ENCODE measurements around the gene RAB11FIP4.

The RAB11FIP4 gene

DNA sequence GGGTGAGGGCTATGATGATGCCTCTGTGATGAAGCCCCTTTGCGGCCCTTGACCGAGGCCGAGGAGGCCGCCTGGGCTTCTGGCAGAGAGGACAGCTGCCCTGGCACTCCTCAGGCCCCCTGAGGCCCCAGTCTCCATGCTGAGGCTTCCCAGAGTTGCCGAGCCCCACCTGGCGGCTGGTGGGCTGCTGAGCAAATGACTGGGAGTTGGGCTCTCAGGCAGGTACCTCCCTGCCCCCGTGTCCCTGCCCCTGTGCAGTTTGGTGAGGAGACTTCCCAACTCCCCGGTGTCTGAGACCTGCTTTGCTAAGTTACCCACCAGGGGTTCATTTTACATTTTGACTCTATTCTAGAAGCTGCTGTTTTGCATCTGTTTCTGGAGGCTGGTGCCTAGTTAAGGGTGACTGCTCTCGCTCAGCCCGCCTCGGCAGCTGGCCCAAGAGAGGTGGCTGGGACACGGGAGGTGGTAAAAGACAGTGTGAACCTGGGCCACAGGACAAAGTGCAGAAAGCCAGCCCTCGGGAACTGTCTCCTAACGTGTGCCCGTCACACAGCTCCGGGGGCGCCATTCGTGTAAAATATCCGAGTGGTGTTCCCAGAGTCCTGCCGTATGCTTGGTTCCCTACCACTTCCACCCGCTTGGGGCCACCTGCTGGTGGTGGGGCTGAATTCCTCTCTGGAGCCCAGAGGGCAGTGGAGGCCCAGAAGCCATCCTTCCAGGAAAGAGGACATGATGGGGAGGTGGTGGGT lies 134.5 kb downstream of the RAB11FIP4 start:
- DNase-seq (ENCODE audit: low read depth): no peak

DNA sequence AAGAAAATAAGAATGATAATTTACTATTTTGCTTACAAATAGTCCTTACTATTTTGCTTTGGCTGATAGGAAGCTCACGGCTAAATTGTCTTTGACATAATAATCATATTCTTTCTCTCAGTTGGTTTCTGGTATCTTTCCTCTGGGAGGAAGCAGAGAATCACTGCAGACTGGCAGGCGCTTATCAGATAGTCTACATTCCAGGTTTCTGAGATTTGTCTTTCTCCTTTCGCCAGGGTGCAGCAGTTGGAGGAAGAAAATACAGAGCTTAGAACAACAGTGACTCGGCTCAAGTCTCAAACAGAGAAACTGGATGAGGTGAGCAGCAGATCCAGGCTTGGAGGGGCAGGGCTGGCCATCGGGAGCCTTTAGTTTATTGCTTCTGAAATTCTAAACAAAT lies 136.1 kb downstream of the RAB11FIP4 start:
- DNase-seq (ENCODE audit: low read depth): no peak

DNA sequence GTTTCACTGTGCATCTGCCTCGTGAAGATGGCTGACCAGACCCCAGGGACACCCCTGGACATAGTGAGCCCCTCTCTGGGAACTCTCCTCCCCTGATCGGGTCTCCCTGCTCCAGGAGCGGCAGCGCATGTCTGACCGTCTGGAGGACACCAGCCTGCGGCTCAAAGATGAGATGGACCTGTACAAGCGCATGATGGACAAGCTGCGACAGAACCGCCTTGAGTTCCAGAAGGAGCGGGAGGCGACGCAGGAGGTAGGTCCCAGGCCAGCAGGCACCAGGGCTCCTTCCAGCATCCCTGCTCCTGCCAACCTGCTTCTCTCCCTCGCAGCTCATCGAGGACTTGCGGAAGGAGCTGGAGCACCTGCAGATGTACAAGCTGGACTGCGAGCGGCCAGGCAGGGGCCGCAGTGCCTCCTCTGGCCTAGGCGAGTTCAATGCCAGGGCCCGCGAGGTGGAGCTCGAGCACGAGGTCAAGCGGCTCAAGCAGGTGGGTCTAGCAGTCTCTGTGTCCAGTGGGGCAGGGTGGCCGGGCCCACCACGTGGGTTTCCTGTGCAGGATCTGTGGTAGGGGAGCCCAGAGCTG lies 136.9 kb downstream of the RAB11FIP4 start:
- DNase-seq (ENCODE audit: low read depth): no peak

DNA sequence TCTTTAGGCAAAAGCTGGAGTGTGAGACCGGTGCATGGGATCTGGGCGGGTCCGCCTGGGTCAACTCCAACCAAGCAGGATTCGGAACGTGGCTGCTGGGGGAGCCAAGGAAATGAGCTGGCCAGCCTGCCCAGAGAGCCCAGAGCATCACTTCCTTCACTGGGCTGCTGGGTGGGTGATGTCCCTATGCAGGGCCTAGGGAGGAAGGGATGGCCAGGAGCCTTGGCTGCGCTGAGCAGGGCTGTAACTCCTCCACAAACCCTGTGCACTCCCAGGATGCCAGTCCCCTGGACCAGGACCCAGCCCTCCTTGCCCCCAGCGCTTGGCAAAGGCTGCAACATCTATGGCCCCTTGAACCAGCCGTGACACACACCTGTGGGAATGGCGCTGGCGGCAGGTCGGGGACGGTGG lies 138.4 kb downstream of the RAB11FIP4 start:
- DNase-seq (ENCODE audit: low read depth): no peak

DNA sequence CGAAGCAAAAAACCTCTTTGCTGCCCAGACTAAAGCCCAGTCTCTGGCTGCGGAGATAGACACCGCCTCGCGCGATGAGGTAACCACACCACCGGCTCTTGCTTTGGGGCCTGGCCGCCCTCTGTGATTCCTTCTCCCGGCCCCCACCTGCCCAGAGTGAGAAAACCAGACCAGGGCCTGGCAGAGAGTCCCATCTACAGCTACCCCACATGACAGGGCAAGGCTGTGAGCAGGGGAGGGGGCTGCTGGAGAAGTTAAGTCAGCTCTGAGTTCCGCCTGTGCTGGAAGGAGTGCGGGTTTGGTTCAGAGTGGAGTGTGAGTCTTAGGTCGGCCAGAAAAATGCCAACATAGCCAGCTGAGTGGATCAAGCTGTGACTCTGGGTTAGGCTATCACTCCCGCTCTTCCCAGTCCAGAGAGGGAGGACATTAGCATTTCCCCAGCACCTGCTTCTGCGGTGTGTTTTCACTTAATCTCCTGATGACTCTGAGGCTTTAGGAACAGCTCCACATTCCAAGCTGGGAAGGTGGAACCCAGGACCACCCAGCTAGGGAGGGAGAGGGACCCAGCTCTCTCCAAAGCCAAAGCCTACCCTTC lies 139.0 kb downstream of the RAB11FIP4 start:
- DNase-seq (ENCODE audit: low read depth): no peak

DNA sequence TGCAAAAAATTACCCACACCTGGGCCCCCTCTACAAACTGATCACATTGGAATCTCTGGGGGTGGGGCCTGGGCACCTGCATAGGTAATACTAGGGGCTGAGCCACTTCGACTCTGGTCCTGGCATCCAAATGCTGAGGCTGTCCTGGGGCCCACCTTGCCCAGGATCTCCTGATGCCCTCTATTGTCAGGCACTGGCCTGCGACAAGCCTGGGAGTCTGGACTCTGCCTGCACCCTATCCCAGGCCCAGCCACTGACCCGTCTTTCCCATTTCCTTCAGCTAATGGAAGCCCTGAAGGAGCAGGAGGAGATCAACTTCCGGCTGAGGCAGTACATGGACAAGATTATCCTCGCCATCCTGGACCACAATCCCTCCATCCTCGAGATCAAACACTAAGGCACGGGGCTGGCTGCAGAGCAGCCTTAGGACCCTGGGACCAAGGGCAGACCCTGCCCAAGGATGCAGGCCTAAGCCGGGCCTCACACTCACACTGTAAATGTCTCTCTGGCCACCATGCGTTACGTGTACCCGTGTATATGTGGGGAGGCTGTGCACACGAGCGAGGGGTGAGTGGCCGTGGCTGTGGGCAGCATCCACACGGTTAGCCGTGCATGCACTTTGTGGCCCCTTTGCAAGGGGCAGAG lies 140.0 kb downstream of the RAB11FIP4 start:
- DNase-seq (ENCODE audit: low read depth): no peak

DNA sequence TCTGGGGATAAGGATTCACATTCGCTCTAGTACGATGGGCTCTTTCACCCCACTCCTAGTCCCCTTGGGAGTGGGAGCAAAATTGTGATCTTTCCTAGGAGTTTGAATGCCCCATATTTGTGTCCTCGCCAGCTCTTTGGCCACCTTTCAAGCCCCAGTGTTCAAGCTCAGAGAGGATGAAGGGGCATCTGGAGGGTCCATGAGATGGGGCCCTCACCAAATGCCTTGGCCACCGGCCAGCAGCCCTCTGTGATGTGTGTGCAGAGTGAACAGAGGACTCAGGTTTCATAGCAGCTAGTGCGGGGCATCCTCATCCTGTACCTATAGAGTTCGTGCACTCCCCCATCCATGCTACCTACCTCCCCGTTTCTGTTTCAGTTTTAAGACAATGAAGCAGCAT lies 140.6 kb downstream of the RAB11FIP4 start:
- no peak for DNase-seq (ENCODE audit: low read depth)

DNA sequence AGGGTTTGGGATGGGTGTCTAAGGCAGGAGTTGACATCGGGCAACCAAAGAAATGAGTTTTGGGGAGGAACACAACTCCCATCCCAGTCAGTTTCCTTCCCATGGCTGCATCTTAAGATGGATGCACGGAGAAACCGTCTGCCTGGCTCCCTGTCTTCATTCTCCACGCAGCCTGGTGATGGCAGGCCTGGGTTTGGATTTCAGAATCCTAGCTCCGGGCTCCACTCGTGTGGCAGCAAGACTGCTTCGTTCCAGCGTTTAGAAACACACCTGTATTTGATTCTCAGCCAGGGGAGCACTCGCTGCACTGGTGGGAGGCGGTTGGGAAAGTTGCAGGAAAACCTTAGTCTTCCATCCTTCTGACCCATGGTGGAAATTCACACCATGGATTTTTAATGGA lies 141.1 kb downstream of the RAB11FIP4 start:
- no peak for DNase-seq (ENCODE audit: low read depth)

DNA sequence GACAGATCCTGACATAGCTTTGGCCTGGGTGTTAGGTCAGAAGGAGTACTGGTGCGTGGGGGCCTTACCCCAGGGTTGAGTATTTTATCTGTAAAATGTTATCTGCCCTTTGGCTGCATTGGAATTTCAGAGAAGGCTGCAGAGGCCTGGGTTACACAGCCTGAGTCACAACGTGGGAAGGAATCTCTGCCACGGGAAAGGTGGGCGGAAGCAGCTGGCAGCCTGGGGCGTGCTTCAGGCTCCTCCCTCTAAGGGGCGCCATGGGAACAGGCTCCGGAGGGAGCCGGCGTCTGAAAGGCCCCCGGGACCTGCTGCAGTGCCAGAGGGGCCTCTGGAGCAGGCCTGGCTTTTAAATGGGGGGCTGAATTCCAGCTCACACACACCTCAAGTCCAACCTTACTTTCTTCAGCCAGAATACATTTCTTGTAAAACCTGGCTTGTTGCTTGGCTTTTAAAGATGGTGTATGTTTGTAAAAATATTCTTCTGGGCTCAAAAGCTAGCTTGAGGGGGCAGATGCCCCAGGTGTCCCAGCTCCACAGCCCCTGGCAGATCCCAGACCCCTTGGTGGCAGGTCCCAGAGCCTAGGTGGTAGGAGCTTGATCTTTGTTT lies 142.2 kb downstream of the RAB11FIP4 start:
- DNase-seq (ENCODE audit: low read depth): peak; percentile 43

DNA sequence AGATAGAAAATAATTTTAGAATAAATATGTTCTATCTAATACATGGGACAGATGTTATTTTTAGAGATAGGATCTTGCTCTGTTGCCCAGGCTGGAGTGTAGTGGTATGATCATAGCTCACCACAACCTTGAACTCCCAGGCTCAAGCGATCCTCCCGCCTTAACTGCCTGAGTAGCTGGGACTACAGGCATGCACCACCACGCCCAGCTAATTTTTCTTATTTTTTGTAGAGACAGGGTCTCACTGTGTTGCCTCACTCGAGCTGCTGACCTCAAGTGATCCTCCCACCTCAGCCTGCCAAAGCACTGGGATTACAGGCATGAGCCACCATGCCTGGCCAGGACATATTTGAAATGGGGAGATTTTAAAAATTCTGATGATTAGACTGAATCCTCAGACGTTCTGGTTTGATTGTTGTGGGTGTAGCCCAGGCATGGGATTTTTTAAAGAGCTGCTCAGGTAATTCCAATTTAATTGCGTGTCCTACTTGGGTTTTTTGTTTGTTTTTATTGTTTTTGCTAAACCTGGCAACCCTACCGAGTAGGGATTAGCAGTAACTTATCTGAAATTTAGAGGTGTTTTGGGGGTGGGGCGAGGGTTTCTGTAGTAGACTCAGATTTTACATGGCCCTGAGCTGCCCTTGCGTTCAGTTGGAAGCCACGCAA lies 142.9 kb downstream of the RAB11FIP4 start:
- DNase-seq (ENCODE audit: low read depth): no peak

DNA sequence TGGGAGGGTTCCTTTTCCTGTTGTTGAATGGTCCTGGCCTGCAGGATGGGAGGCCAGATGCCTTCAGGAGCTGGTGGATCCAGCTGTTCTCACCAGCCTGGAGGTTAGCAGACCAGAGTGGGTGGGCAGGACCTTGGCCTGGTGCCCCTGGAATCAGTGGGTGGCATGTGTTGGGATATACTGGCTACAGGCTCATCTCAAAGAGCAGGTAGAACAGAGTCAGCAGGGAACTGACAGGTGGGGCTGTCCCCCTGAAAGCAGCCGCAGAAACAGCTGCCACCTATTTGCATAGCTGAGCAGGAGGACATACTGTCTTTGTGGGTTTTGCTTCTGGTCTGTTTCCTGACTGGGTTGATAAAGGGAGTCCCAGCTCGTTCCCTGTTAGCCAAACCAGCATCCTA lies 144.1 kb downstream of the RAB11FIP4 start:
- DNase-seq (ENCODE audit: low read depth): no peak

DNA sequence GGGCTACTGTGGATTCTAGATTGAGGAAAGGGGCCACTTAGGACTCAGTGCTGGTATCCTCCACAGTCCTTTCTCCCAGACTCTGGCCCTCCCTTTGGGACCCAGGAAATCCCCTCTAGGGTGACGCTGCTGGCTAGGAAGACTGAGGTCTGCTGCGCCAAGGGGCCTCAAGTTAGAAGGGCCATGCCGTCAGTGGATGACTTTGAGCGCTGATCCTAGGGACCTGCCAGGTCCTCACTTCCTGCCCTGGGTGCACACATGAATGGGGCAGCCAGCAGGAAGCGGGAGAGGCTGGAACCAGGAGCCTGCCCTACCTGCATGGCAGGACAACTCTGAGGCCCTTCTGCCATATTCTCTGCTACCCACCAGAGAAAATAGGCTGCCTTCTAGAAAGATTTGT lies 145.0 kb downstream of the RAB11FIP4 start:
- DNase-seq (ENCODE audit: low read depth): no peak

DNA sequence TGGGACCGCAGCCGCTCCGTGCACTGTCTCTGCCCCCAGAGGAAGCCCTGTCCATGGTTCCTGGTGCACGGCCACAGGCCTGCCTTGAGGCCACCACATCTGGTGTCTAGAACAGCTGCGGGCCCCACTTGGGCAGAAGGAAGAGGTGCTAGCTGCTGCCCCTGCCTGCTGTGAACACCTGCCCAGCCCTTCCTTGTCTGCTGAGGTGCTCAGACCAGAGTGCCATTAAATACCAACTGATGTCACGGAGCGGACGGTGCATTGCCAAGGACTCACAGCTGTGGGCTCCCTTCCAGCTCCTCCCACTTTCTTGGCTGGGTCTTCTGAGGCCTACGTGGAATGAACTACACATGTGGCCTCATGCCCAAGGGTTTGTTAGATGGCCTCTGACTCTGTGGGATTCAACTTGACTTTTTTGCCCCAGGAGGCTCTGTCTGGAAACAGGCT lies 146.1 kb downstream of the RAB11FIP4 start:
- DNase-seq (ENCODE audit: low read depth): no peak

DNA sequence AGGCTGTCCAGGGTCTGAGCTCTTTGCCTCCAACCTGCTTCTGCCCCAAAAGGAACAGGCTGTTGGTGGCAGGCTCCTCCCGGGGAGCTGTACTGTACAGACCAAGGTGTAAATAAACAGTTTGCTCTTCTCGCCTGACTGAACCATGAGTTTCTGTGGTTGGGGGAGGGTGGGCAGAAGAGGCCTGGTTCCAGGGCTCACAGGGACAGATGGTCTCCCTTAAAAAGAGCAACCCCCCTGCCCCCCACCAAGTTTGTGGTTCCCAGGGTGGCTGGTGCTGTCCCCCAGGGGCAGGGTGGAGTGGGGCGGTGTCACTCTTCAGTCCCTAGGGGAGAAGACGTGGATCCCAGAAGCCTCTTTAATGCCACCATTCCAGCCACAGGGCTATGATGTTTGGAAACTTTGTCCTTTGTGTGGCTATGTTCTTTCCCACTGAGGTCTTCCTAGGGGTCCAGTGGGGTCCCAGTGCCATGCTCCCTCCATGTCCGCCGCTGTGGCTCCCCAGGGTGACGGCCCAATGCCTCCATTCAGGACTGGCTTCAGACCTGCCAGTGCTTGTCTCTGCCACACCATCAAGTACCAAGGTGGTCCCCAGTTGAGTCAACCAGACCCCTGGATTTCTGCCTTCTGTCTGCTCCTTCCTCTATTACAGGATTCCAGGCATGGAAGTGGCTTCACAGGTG lies 146.7 kb downstream of the RAB11FIP4 start:
- DNase-seq (ENCODE audit: low read depth): no peak

DNA sequence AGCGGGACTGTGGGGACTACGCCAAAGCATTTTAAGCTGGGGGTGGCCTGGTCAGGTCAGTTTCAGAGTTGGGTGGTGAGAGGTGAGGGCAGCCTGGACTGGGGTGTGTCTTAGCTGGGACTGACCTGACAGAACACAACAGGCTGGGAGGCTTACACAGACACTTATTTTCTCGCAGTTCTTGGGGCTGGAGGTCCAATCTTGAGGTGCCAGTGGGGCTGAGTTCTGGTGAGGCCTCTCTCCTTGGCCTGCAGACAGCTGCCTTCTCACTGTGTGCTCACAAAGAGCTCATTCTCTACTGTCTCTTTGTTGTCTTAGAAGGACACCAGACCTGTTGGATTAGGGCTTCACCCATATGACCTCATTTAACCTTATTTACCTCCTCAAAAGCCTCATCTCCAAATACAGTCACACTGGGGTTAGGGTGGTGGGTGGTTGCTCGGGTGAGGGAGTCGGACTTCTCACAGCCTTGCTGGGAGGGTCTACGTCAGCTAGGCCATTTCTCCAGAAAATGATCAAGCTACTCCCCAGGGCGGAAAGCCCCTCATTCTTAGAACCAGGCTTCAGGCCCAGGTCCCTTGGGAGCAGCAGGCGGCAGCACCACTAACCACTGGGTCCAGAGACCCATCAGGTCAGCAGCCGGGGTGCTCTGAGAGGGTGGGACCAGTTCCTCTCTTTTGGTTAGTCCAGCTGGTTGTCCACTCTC lies 149.3 kb downstream of the RAB11FIP4 start:
- no peak for DNase-seq (ENCODE audit: low read depth)

DNA sequence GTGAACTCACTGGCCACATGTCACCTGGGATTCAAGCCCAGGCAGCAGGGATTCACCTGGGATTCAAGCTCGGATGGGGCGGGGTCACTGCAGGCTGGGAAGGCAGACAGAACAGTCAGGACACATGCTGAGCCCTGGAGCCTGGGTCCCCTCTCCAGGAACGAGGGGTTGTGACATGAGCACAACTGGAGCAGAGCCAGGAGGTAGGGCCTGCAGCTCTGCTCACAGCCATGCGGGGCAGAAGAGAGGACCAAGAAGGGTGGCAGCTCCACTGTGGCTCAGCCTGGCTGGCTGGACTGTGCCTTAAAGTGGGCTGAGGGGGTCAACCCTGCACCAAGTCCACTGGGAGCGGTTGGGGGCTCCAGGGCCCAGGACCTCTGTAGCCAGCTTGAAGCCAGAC lies 150.1 kb downstream of the RAB11FIP4 start:
- DNase-seq (ENCODE audit: low read depth): no peak

DNA sequence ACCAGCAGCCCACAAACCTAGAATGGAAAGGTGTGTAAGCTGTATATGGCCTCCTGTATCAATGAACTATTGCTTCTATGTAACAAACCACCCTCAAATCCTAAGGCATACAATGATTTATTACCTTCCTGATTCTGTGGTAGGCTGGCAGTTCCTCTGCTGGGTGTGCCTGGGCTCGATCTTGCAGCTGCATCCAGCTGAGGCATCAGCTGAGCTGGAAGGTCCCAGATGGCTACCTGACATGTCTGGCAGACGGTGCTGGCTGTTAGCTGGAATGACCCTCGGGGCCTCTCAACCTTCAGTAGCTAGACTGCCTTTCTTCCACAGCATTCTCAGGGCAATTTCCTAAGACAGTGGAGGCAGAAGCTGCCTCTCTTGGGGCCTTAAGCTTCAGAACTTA lies 152.7 kb downstream of the RAB11FIP4 start:
- no peak for DNase-seq (ENCODE audit: low read depth)

DNA sequence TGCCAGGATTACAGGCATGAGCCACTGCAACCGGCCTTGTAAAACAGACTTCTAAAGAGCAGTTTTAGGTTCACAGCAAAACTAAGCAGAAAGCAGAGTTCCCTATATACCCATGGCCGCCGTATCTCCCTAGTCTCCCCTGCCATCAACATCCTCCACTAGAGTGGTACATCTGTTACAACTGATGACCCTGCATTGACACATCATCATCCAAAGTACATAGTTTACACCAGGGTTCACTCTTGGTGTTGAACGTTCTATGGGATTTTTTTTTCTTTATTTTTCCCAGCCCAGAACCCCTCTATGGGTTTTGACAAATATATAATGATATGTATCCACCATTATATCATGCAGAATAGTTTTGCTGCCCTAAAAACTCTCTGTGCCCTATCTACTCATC lies 155.2 kb downstream of the RAB11FIP4 start:
- no peak for DNase-seq (ENCODE audit: low read depth)

DNA sequence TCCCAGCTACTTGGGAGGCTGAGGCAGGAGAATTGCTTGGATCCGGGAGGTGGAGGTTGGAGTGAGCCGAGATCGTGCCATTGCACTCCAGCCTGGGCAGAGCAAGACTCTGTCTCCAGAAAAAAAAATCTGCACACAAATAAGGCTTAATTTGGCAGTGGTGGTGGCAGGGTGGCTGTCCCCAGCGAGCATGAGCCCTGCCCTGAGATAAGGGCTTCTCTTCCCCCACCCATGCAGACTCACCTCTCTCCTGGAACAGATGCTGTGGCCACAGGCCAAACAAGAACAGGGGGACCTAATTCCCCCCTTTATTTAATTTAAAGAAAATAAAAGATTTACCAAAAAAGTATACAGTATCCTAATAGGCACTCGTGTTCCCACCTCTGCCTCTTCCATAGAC lies 157.2 kb downstream of the RAB11FIP4 start:
- no peak for DNase-seq (ENCODE audit: low read depth)

DNA sequence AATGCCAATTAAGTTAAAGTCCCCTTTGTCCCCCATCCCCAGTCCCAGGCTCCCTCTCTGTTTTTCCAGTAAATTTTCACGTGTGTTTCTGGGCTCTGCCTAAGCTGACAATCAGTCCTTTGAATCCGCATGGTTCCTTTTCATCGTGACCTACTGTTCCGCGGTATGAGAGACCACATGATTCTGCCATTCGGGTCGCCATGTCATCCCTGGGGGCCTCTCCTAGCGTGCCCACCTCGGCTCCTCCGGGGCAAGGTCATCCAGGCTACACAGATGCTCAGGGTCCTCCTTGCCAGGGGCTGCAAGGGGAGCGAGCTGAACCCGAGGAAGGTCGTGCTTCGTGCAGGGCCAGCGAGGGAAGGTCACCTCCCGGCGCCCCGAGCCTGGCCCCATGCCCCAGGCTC lies 157.6 kb downstream of the RAB11FIP4 start:
- DNase-seq (ENCODE audit: low read depth): no peak
